ENCODE measurements around the gene AGBL5.

AGBL5 gene

GRCh38 chr2:27053776-27054175, 2.3 kb downstream of the AGBL5 start:
- H3K9me3 ChIP-seq (ENCODE audit: control insufficient read depth, insufficient read depth, low read depth, low read length): no peaks in the 10 kb centered on the region
- no peak overlapping the region for H3K27ac ChIP-seq (ENCODE audit: extremely low read depth, low read depth, low read length)
- CTCF ChIA-PET: no interaction called here
- peaks cover 4% of the 10 kb centered on the region for H3K4me1 ChIP-seq (ENCODE audit: control insufficient read depth, insufficient read depth, low read length)
- TF ChIP-seq ZNF791 (tag by site-specific recombination; IDR thresholded peaks at IDR 0.05): no peak
- POLR2A ChIA-PET: no interaction called here
- H3K4me3 ChIP-seq (ENCODE audit: low read depth, low read length): no peak overlapping the region
- peaks cover 17 to 61% of the 10 kb centered on the region in 2 experiments for H3K36me3 ChIP-seq (ENCODE audit: control insufficient read depth in 2 of 2, insufficient read depth in 1 of 2, low read length in 2 of 2)

GRCh38 chr2:27054721-27055120, 3.3 kb downstream of the AGBL5 start:
- no peaks in the 10 kb centered on the region for H3K9me3 ChIP-seq (ENCODE audit: control insufficient read depth, insufficient read depth, low read depth, low read length)
- H3K4me1 ChIP-seq (ENCODE audit: control insufficient read depth, insufficient read depth, low read length): peaks cover under 1% of the 10 kb centered on the region; the same call in 1 of the 2 replicates
- no peak for TF ChIP-seq ZBTB1 (tag by site-specific recombination; IDR thresholded peaks at IDR 0.05)
- no peak for TF ChIP-seq ZNF274 (IDR thresholded peaks at IDR 0.05; ENCODE audit: low read length)
- TF ChIP-seq ZNF274 (tag by site-specific recombination; IDR thresholded peaks at IDR 0.05; ENCODE audit: borderline replicate concordance): no peak
- TF ChIP-seq GLIS2 (tag by site-specific recombination; IDR thresholded peaks at IDR 0.05): no peak
- no peak for TF ChIP-seq ZNF571 (tag by site-specific recombination; IDR thresholded peaks at IDR 0.05)
- no peak for TF ChIP-seq ZNF585B (tag by site-specific recombination; IDR thresholded peaks at IDR 0.05)
- TF ChIP-seq MZF1 (tag by site-specific recombination; IDR thresholded peaks at IDR 0.05; ENCODE audit: borderline replicate concordance): no peak
- no peak for TF ChIP-seq ZNF654 (tag by site-specific recombination; IDR thresholded peaks at IDR 0.05; ENCODE audit: low read depth)
- no peak for TF ChIP-seq ZNF248 (tag by site-specific recombination; IDR thresholded peaks at IDR 0.05)
- no peak for TF ChIP-seq PRDM4 (tag by site-specific recombination; IDR thresholded peaks at IDR 0.05)
- no peak for TF ChIP-seq ZNF354C (tag by site-specific recombination; IDR thresholded peaks at IDR 0.05; ENCODE audit: borderline replicate concordance, low read depth)
- TF ChIP-seq ZNF366 (tag by site-specific recombination; conservative IDR thresholded peaks at IDR 0.05): no peak
- no peak for TF ChIP-seq ZNF747 (tag by site-specific recombination; IDR thresholded peaks at IDR 0.05)
- no peak for TF ChIP-seq ZNF777 (tag by site-specific recombination; IDR thresholded peaks at IDR 0.05; ENCODE audit: borderline replicate concordance)
- ChIA-PET POLR2A (interaction anchor here (0.6 to 2.8 kb wide), 3 partner anchors 10 to 17 kb away, joined by 3 to 10 read pairs (median 9); partner anchors contain the start of gene OST4), CTCF (interaction anchor here (0.7 kb wide), 1 partner anchor 132 kb away, joined by 3 read pairs; no protein-coding TSS in a partner anchor)
- no peak overlapping the region for H3K27ac ChIP-seq (ENCODE audit: extremely low read depth, low read depth, low read length)
- H3K4me3 ChIP-seq (ENCODE audit: low read depth, low read length): no peak overlapping the region
- peaks cover 17 to 70% of the 10 kb centered on the region in 2 experiments for H3K36me3 ChIP-seq (ENCODE audit: control insufficient read depth in 2 of 2, insufficient read depth in 1 of 2, low read length in 2 of 2)

- POLR2A ChIA-PET: interaction anchor here (0.9 to 2.8 kb wide), 3 partner anchors 11 to 18 kb away, joined by 3 to 10 read pairs (median 3); partner anchors contain the start of gene OST4
- TF ChIP-seq ZSCAN23 (tag by site-specific recombination; IDR thresholded peaks at IDR 0.05) (no peak), GLIS1 (tag by site-specific recombination; IDR thresholded peaks at IDR 0.05) (no peak), ZNF18 (tag by site-specific recombination; IDR thresholded peaks at IDR 0.05) (no peak), ZNF600 (tag by site-specific recombination; IDR thresholded peaks at IDR 0.05) (no peak), ZNF121 (tag by site-specific recombination; IDR thresholded peaks at IDR 0.05) (no peak), KLF7 (tag by site-specific recombination; IDR thresholded peaks at IDR 0.05; ENCODE audit: borderline replicate concordance) (no peak), ZNF362 (tag by site-specific recombination; IDR thresholded peaks at IDR 0.05) (no peak), ZNF626 (tag by site-specific recombination; IDR thresholded peaks at IDR 0.05) (no peak), ZBTB20 (tag by site-specific recombination; IDR thresholded peaks at IDR 0.05) (no peak), ZNF747 (tag by site-specific recombination; IDR thresholded peaks at IDR 0.05) (no peak), ZNF701 (tag by site-specific recombination; IDR thresholded peaks at IDR 0.05) (no peak), ZNF302 (tag by site-specific recombination; IDR thresholded peaks at IDR 0.05; ENCODE audit: low read depth) (no peak), ELK4 (IDR thresholded peaks at IDR 0.05; ENCODE audit: borderline replicate concordance, low read depth, low read length) (no peak), ZNF555 (tag by site-specific recombination; conservative IDR thresholded peaks at IDR 0.05) (no peak)
These were observed 5.7 kb downstream of the AGBL5 start for GRCh38 chr2:27057184-27057583.

More at GRCh38 chr2:27057184-27057583, 5.7 kb downstream of the AGBL5 start:
- Histone ChIP-seq H3K9me3 (ENCODE audit: control insufficient read depth, insufficient read depth, low read depth, low read length) (no peaks in the 10 kb centered on the region), H3K36me3 (ENCODE audit: control insufficient read depth in 2 of 2, insufficient read depth in 1 of 2, low read length in 2 of 2) (peaks cover 17 to 82% of the 10 kb centered on the region in 2 experiments), H3K4me3 (ENCODE audit: low read depth, low read length) (no peak overlapping the region), H3K27ac (ENCODE audit: extremely low read depth, low read depth, low read length) (no peak overlapping the region), H3K4me1 (ENCODE audit: control insufficient read depth, insufficient read depth, low read length) (no peaks in the 10 kb centered on the region)
- CTCF ChIA-PET: interaction anchor here (0.6 to 1.0 kb wide), 2 partner anchors 14 to 40 kb away, joined by 3 read pairs; partner anchors contain the start of gene OST4

All from HEK293 (cell line).